Testis (tissue), 3 donors: ENCODE measurements around the gene CLTRN. TPM values are rescaled to one million over a fixed set of nuclear protein-coding genes. Genes with fewer than 3 reads are reported as not detected.

Experiments
- DNase-seq: peaks from one replicate; pipeline ENCODE4 v3.0.0-alpha.2; 2019
- H3K27ac ChIP-seq, 2 donors: fragments of 200-600 bp; sonication (generic); one replicate each; pipeline ENCODE4 v1.5.1; 2019
- H3K27me3 ChIP-seq: fragments of 200-600 bp; sonication (generic); one replicate; pipeline ENCODE4 v1.5.1; 2019
- H3K36me3 ChIP-seq: fragments of 200-600 bp; sonication (generic); one replicate; pipeline ENCODE4 v1.5.1; 2017; ENCODE audit warnings: low read depth; ENCODE audit errors: missing control alignments
- H3K4me1 ChIP-seq: fragments of 200-600 bp; sonication (generic); one replicate; pipeline ENCODE4 v1.5.1; 2019
- H3K4me3 ChIP-seq, 2 donors: fragments of 200-600 bp; sonication (generic); one replicate each; pipeline ENCODE4 v1.5.1; 2017 to 2019
- H3K9me3 ChIP-seq: fragments of 200-600 bp; sonication (generic); one replicate; pipeline ENCODE4 v1.5.1; 2017
- CTCF ChIP-seq, 3 experiments: fragments of 450-650 bp in 2 of 3; fragments of 200-600 bp in 1 of 3; sonication (generic) in 1 of 3; IDR thresholded peaks; one replicate each; pipeline ENCODE4 v1.5.1; 2016 to 2019; ENCODE audit warnings: antibody characterized with exemption in 3 of 3, mild to moderate bottlenecking in 2 of 3, moderate library complexity in 1 of 3
- POLR2A ChIP-seq: fragments of 450-650 bp; IDR thresholded peaks from one replicate; pipeline ENCODE4 v1.6.1; 2017; ENCODE audit warnings: antibody characterized with exemption, mild to moderate bottlenecking, moderate library complexity
- WGBS, 2 donors: methylation state at CpG; one replicate each; pipeline ENCODE4 v1.1.5; 2018; 5-methylcytosine and 5-hydroxymethylcytosine counted together
- intact Hi-C: fragments of 100-400 bp; cut with DNase I; formaldehyde crosslinking; loops from one replicate; pipeline ENCODE4 v1.15.1; 2023; ENCODE audit warnings: low total_unique reads
- polyA plus RNA-seq: library from polyadenylated mRNA; stranded (reverse); fragments of 350-450 nt; fragmentation: Illumina TruSeq; extraction: RNeasy Lipid Tissue Mini Kit (QIAGEN cat#74804); gene quantifications from one replicate; pipeline ENCODE4 v1.2.3, GENCODE V29; 2014; ENCODE audit warnings: low read depth, low replicate concordance; ENCODE audit not compliant: insufficient read depth
- total RNA-seq, 2 donors: library from RNA; depleted of rRNA; stranded (reverse); fragments of >200 nt; gene quantifications; one replicate each; pipeline ENCODE4 v1.2.3, GENCODE V29; 2016

The CLTRN gene
- total and polyA plus RNA-seq, 3 donors from 2014 or later: 1.6 to 2.3 (median 1.9) TPM

GRCh38 chrX:15619053-15619755 lies 45.4 kb downstream of the CLTRN start:
- Histone ChIP-seq H3K4me1 (no peaks in the 10 kb centered on the region), H3K27me3 (no peaks in the 10 kb centered on the region), H3K9me3 (no peaks in the 10 kb centered on the region), H3K36me3 (no peaks in the 10 kb centered on the region), H3K27ac (no peak overlapping the region), H3K4me3 (no peak overlapping the region)
- intact Hi-C loops: no loop called here
- WGBS, 2 donors: 88 to 90% methylated on average over 3 of the region's 3 CpGs
- TF ChIP-seq POLR2A (no peak), CTCF (IDR thresholded peaks at IDR 0.05) (no peak)
- DNase-seq: no peak

DNA sequence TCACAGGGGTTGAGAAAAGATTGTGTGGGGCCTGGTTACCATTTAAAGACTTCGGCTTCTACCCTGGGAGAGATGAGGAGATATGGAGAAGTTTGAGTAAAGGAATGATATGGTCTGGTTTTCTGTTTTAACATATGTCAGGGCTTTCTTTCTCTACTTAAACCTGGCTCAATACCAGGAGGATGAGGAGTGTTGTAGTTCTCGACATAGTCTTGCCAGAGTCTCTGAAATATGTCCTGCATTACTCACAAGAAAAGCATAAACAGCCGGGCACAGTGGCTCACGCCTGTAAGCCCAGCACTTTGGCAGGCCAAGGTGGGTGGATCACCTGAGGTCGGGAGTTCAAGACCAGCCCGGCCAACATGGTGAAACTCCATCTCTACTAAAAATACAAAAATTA lies 47.5 kb downstream of the CLTRN start:
- Histone ChIP-seq H3K36me3 (no peaks in the 10 kb centered on the region), H3K9me3 (no peaks in the 10 kb centered on the region), H3K27ac (peak overlapping the region in 1 of 2 donors; percentile 64), H3K27me3 (no peaks in the 10 kb centered on the region), H3K4me1 (no peaks in the 10 kb centered on the region), H3K4me3 (no peak overlapping the region)
- TF ChIP-seq CTCF (IDR thresholded peaks at IDR 0.05) (no peak), POLR2A (no peak)
- no peak for DNase-seq
- WGBS, 2 donors: 91 to 92% methylated on average over 5 to 6 of the region's 6 CpGs
- intact Hi-C loops: no loop called here

GRCh38 chrX:15616531-15616930 lies 48.1 kb downstream of the CLTRN start:
- intact Hi-C loops: no loop called here
- no peaks in the 10 kb centered on the region for H3K27me3 ChIP-seq
- H3K36me3 ChIP-seq: no peaks in the 10 kb centered on the region
- no peaks in the 10 kb centered on the region for H3K4me1 ChIP-seq
- peak overlapping the region; percentile 11 to 64 for H3K27ac ChIP-seq
- H3K9me3 ChIP-seq: no peaks in the 10 kb centered on the region
- WGBS, 2 donors: 37 to 67% methylated on average over 1 to 3 of the region's 3 CpGs
- DNase-seq: peak; percentile 39
- no peak overlapping the region for H3K4me3 ChIP-seq
- no peak for TF ChIP-seq POLR2A
- no peak for TF ChIP-seq CTCF (IDR thresholded peaks at IDR 0.05)

GRCh38 chrX:15607067-15607466 lies 57.5 kb downstream of the CLTRN start:
- WGBS, 2 donors: 61 to 73% methylated on average over 5 of the region's 5 CpGs
- intact Hi-C loops: no loop called here
- no peaks in the 10 kb centered on the region for H3K27me3 ChIP-seq
- no peaks in the 10 kb centered on the region for H3K4me1 ChIP-seq
- no peak overlapping the region for H3K4me3 ChIP-seq
- no peak overlapping the region for H3K27ac ChIP-seq
- H3K36me3 ChIP-seq: no peaks in the 10 kb centered on the region
- TF ChIP-seq POLR2A: no peak
- no peak for TF ChIP-seq CTCF (IDR thresholded peaks at IDR 0.05)
- no peak for DNase-seq
- H3K9me3 ChIP-seq: no peaks in the 10 kb centered on the region

DNA sequence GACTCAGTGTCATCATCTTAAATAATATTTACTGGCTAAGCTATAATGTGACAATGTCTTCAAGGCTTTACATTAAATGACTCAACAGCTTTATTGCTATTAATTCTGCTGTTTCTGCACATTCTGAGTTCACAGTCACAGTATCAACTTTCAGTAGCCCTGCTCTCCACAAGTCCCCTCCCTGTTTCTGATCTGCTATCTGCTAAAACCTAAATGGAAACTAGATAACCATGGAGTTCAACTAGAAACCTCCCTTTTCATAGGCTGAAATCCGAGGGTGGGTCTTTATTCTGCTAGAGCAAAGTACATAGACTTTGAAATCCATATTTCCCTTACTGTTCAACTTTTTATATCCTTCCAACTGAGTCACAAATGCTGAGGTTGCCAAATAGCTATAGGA lies 58.5 kb downstream of the CLTRN start:
- no peaks in the 10 kb centered on the region for H3K9me3 ChIP-seq
- no peaks in the 10 kb centered on the region for H3K4me1 ChIP-seq
- TF ChIP-seq POLR2A (no peak), CTCF (IDR thresholded peaks at IDR 0.05) (no peak)
- intact Hi-C loops: no loop called here
- WGBS, 2 donors: 36% methylated on average over 1 of the region's 1 CpG; no CpG with 5 or more reads in 1 of the 2 donors
- H3K36me3 ChIP-seq: no peaks in the 10 kb centered on the region
- no peaks in the 10 kb centered on the region for H3K27me3 ChIP-seq
- H3K27ac ChIP-seq: no peak overlapping the region
- DNase-seq: no peak
- H3K4me3 ChIP-seq: no peak overlapping the region
